Bronchial epithelial cell (primary cell): ENCODE results near the gene IRS2. TPM values are rescaled to one million over a fixed set of nuclear protein-coding genes. Genes with fewer than 3 reads are reported as not detected.

ENCODE experiments used
- DNase-seq: peaks from one replicate; pipeline ENCODE4 v3.0.0-alpha.2; 2010; ENCODE audit warnings: low read depth
- FAIRE-seq: peaks from 2 replicates; lab custom pipeline; 2011; peaks lifted over from hg19 to GRCh38; lab: Jason Lieb, UNC
- H3K27me3 ChIP-seq: 2 replicates; pipeline ENCODE4 v1.5.1; 2011; ENCODE audit warnings: low read length; ENCODE audit not compliant: control insufficient read depth, insufficient read depth
- H3K36me3 ChIP-seq: 2 replicates; pipeline ENCODE4 v1.5.1; 2011; ENCODE audit warnings: low read length; ENCODE audit not compliant: control insufficient read depth, insufficient read depth
- H3K4me3 ChIP-seq: 2 replicates; pipeline ENCODE4 v1.5.1; 2011; ENCODE audit warnings: mild to moderate bottlenecking, low read depth, low read length, control low read depth
- CTCF ChIP-seq: IDR thresholded peaks from 2 replicates; pipeline ENCODE4 v1.5.1; 2011; ENCODE audit warnings: mild to moderate bottlenecking, moderate library complexity, low read length, control low read depth, inconsistent platforms; ENCODE audit not compliant: insufficient read depth, severe bottlenecking
- total RNA-seq: library from RNA; depleted of rRNA; stranded (reverse); fragments of >200 nt; gene quantifications from 2 replicates; pipeline ENCODE4 v1.2.1, GENCODE V29; 2014

The IRS2 gene
- total RNA-seq, 1 donor from 2014 or later = 6.8 TPM

- TF ChIP-seq CTCF = no peak
- DNase-seq (no peak), FAIRE-seq (peak; percentile 70)
- Histone ChIP-seq H3K27me3 (no peaks in the 10 kb centered on the region), H3K4me3 (no peak overlapping the region), H3K36me3 (no peaks in the 10 kb centered on the region)
These were observed 79.2 kb downstream of the IRS2 start for GRCh38 chr13:109707044-109707741.

- H3K27me3 ChIP-seq = no peaks in the 10 kb centered on the region
- FAIRE-seq = no peak
These were observed 80.2 kb downstream of the IRS2 start for GRCh38 chr13:109706015-109706715.

GRCh38 chr13:109704771-109705635 is 81.4 kb downstream of the IRS2 start:
- Histone ChIP-seq H3K4me3 (no peak overlapping the region), H3K27me3 (no peaks in the 10 kb centered on the region), H3K36me3 (no peaks in the 10 kb centered on the region)
- peak; percentile 81 for DNase-seq
- no peak for FAIRE-seq
- no peak for TF ChIP-seq CTCF

More at GRCh38 chr13:109706015-109706715, 80.2 kb downstream of the IRS2 start:
- no peak for TF ChIP-seq CTCF
- no peak for DNase-seq
- Histone ChIP-seq H3K36me3 (no peaks in the 10 kb centered on the region), H3K4me3 (no peak overlapping the region)

GRCh38 chr13:109703250-109703649 is 83.1 kb downstream of the IRS2 start:
- DNase-seq (no peak), FAIRE-seq (no peak)
- no peaks in the 10 kb centered on the region for H3K27me3 ChIP-seq
- no peaks in the 10 kb centered on the region for H3K36me3 ChIP-seq
- no peak for TF ChIP-seq CTCF
- no peak overlapping the region for H3K4me3 ChIP-seq
